LNCAP (cell line): ENCODE measurements around the gene RXRA.

Experiments used
- TF ChIP-seq, protein P1 (sequence below): fragments of 450-650 bp; IDR thresholded peaks from 2 replicates; pipeline ENCODE4 v1.5.1; 2017; ENCODE audit warnings: mild to moderate bottlenecking

RXRA gene

DNA sequence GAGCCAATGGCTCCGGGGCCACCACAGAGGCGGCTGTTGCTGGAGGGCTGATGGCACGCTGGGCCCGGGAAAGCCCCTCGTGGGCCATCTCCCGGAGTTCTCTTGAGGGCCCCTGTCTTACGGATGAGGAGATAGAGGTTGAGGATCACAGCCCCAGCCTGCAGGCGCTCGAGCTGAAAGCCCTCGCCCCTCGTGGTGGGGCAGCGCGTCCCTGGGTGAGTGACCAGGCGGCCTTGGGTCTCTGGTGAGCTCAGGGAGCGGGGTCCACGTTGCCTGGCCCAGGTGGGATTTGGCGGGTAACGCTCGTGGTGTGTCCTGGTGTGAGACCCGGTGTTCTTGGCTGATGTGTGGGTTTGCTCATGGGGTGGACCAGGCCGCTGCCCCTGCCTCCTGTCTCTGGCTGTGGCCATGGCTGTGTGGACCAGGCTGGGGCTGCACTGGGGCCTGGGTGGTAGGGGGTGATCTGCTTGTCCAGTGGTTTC, 38.9 kb downstream of the RXRA start:
- TF ChIP-seq, protein P1, sequence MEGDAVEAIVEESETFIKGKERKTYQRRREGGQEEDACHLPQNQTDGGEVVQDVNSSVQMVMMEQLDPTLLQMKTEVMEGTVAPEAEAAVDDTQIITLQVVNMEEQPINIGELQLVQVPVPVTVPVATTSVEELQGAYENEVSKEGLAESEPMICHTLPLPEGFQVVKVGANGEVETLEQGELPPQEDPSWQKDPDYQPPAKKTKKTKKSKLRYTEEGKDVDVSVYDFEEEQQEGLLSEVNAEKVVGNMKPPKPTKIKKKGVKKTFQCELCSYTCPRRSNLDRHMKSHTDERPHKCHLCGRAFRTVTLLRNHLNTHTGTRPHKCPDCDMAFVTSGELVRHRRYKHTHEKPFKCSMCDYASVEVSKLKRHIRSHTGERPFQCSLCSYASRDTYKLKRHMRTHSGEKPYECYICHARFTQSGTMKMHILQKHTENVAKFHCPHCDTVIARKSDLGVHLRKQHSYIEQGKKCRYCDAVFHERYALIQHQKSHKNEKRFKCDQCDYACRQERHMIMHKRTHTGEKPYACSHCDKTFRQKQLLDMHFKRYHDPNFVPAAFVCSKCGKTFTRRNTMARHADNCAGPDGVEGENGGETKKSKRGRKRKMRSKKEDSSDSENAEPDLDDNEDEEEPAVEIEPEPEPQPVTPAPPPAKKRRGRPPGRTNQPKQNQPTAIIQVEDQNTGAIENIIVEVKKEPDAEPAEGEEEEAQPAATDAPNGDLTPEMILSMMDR: no peak

DNA sequence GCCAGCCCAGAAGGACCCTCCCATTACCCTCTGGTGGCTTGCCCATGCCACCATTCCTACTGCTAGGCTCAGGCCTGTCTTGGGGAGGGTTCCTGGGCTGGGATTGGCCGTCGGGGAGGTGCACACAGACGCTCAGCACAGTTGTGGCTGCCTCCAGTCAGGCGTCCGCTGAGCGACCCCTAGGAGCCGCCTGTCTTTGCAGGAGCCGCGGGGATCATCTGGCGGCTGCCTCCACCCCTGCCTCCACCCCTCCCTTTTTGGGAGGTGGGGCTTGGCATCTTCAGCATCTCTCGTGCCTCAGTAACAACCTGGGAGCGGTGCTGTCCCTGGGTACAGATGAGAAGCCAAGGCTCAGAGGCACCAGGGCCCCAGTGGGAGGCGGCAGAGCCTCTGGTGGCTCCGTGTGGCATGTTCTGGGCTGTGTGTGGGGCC, 39.6 kb downstream of the RXRA start:
- TF ChIP-seq, protein P1: no peak; the same call in 1 of the 2 replicates

DNA sequence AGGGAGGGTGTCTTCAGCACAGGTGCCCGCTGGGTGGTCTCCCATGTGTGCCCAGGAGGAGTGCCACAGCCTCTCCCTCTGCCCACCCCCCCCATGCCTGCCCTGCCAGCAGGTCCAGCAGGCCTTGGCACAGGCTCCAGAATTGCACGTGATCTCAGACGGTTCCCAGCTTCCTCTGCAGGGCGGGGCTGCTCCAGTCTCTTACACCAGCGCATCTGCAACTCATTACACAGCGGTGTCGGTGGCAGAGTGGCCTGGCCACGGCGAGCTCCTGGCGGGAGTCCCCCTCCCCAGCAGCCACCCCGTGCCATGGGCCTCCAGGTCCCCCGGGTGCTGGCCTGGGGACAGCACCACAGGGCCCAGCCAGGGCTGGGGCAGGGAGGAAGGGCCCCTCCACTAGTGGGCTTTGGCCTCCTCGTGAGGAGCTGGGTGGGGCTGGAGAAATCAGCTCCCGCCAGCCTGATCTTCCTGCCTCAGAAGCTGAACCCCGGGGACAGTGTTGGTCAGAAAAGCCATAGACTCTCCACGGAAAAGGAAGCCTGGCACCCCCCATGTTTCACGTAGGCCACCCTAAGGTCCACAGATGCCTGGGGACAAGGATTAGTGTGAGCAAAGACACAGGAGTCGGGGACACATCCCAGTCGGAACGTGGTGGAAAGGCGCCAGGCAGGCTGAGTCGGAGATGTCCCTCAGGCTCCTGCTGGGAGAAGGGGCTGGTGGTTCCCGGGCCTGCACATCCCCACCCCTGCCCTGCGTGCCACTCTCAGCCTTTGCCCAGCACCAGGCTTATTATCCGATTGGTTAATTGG, 40.2 kb downstream of the RXRA start:
- TF ChIP-seq, protein P1: no peak; the same call in 1 of the 2 replicates

DNA sequence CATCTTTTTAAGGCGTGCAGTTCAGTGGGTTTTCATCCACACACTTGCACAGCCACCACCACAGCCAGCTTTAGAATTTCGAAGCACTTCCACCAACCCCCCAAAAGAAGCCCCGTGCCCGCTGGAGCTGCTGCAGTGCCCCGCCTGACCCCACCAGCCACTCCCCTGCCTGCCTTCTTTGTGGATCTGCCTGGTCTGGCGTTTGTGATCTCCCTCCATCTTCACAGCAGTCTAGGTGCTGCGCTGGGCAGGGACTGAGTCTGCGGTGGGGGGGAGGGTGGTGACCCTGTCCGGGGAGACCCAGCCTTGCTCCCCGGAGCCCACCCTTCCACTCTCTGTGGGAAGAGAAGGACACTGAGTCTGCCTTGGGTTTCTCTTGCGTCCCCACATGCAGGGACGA, 40.8 kb downstream of the RXRA start:
- TF ChIP-seq, protein P1: no peak

DNA sequence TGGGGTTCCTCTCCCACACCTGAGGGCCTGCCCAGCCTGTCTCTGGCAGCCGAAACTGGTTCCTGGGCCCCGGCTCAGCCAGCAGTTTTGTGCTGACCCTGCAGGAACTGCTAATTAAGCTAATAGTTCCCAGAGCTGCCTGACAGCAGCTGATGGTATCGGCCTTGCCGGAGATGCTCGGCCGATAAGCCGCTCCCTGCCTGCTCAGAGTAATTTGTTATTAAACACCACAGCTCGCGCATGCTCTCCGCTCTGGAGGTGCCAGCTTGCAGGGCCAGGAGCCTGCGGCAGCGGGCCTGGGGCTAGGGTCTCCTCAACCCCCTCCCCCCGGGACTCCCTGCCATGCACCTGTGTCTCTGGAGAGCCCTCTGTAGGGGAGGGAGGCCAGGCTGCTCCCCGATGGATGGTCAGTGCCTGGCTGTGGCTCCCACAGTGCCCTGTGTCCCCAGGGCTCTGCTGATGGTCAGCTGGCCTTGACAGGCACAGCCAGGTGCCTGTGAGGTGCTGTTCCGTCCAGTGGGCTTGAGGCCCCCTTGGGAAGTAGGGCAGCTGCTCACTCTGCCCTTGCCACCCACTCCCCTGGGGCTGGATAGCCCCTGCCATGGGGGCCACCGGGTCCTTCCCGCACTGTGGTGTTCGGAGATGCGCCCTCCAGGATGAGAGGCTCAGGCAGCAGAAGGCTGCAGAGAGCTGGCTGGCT, 41.7 kb downstream of the RXRA start:
- TF ChIP-seq, protein P1: no peak

DNA sequence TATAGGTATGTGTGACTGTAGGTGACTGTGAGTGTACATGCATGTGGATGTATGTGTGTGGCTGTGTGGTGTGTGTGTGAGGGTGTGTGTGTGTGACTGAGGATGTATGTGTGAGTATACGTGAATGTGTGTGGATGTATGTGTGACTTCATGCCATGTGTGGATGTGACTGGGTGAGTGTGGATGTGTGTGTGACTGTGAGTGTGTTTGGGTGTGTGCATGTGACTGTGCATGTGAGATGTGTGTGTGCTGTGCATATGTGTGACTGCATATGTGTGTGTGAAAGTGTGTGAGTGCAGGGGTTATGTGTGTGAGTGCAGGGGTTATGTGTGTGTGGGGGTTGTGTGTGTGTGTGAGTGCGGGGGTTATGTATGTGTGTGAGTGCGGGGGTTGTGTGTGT, 42.3 kb downstream of the RXRA start:
- TF ChIP-seq, protein P1: no peak

DNA sequence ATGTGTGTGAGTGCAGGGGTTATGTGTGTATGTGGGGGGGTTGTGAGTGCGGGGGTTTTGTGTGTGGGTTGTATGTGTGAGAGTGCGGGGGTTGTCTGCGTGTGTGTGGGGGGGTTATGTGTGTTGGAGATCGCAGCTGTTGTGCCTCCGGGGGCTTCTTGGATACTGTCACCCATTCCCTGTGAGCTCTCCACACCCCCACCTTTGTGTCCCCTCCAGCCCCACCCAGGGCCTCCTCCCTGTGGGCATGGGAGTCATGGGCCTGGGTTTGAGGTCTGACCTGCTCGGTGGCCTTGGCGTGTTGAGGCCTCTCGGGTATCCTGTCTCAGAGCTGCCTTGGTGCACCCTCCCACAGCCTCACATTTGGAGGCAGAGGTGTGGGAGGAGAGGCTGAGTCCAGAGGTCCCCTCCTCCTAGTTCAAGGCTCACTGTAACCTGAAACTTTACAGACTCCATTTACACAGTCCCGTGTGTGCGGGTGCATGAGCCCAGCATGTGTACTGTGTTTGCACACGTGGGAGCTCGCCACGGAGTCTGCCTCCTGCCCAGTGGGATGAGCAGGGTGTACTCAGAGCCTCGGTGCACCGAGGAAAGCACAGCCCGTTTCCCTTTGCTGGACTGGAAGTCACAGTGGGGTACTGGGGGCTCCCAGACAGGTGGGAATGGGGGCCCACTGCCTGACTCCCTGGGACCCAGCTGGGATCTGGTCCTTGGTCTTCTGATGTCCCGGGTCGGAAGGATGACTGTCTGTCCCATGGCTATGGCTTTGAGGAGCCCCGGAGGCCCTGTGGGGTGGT, 43.4 kb downstream of the RXRA start:
- TF ChIP-seq, protein P1: no peak
